ENCODE data around the gene HPCAL1.

GRCh38 chr2:10370390-10370789 lies 67.7 kb downstream of the HPCAL1 start:
- TF ChIP-seq, protein P1, sequence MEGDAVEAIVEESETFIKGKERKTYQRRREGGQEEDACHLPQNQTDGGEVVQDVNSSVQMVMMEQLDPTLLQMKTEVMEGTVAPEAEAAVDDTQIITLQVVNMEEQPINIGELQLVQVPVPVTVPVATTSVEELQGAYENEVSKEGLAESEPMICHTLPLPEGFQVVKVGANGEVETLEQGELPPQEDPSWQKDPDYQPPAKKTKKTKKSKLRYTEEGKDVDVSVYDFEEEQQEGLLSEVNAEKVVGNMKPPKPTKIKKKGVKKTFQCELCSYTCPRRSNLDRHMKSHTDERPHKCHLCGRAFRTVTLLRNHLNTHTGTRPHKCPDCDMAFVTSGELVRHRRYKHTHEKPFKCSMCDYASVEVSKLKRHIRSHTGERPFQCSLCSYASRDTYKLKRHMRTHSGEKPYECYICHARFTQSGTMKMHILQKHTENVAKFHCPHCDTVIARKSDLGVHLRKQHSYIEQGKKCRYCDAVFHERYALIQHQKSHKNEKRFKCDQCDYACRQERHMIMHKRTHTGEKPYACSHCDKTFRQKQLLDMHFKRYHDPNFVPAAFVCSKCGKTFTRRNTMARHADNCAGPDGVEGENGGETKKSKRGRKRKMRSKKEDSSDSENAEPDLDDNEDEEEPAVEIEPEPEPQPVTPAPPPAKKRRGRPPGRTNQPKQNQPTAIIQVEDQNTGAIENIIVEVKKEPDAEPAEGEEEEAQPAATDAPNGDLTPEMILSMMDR (IDR thresholded peaks at IDR 0.05; ENCODE audit: insufficient read depth, low read depth, low read length) = no peak
- TF ChIP-seq EZH2 (IDR thresholded peaks at IDR 0.05; ENCODE audit: insufficient read depth, low read length) = no peak
